ENCODE data around the gene ZNF487. TPM values are rescaled to one million over a fixed set of nuclear protein-coding genes. Genes with fewer than 3 reads are reported as not detected.

ZNF487 gene
- total RNA-seq, 1 donor from 2014 or later, result 2.0 TPM

GRCh38 chr10:43408331-43408709 lies 28.6 kb upstream of the ZNF487 start:
- Histone ChIP-seq H3K4me1 (peaks cover 10% of the 10 kb centered on the region), H3K79me2 (ENCODE audit: low read depth) (peaks cover 53% of the 10 kb centered on the region), H3K9me3 (ENCODE audit: low read depth) (no peaks in the 10 kb centered on the region), H3K36me3 (no peaks in the 10 kb centered on the region), H3K9ac (no peak overlapping the region), H3K27ac (no peak overlapping the region), H3F3A (ENCODE audit: low read depth) (peaks cover 24% of the 10 kb centered on the region), H4K20me1 (ENCODE audit: low read depth) (peaks cover 52% of the 10 kb centered on the region), H3K4me3 (peak overlapping the region; percentile 63), H3K4me2 (peak overlapping the region; percentile 87), H3K27me3 (no peaks in the 10 kb centered on the region), H2AFZ (replicated peaks) (no peak overlapping the region)
- Mint-ChIP-seq H3K27me3 (ENCODE audit: insufficient read depth, low read depth) (no peaks in the 10 kb centered on the region), H3K4me1 (peaks cover 15% of the 10 kb centered on the region), H3K27ac (peak overlapping the region; percentile 96), H3K36me3 (peaks cover 3% of the 10 kb centered on the region), H3K9me3 (peaks cover 6% of the 10 kb centered on the region), H3K4me3 (peak overlapping the region; percentile 98)
- DNase-seq (ENCODE audit: low spot score), result peak; percentile 63
- TF ChIP-seq EZH2 (IDR thresholded peaks at IDR 0.05) (no peak), EZH2phosphoT487 (IDR thresholded peaks at IDR 0.05) (no peak), CTCF (IDR thresholded peaks at IDR 0.05) (no peak)

- peaks cover 10% of the 10 kb centered on the region for H3K4me1 ChIP-seq
- H3K27ac ChIP-seq, result peak within 1 kb of the TSS; percentile 92
- H3K9ac ChIP-seq, result no peak within 1 kb of the TSS
- no peaks in the 10 kb centered on the region for H3K9me3 ChIP-seq (ENCODE audit: low read depth)
- Mint-ChIP-seq H3K27me3 (ENCODE audit: insufficient read depth, low read depth) (no peaks in the 10 kb centered on the region), H3K9me3 (peaks cover 6% of the 10 kb centered on the region), H3K4me3 (peak within 1 kb of the TSS; percentile 98), H3K27ac (peak within 1 kb of the TSS; percentile 99), H3K36me3 (peaks cover 1% of the 10 kb centered on the region), H3K4me1 (peaks cover 13% of the 10 kb centered on the region)
- no peaks in the 10 kb centered on the region for H3K27me3 ChIP-seq
- H3K4me3 ChIP-seq, result peak within 1 kb of the TSS; percentile 63
- peak within 1 kb of the TSS; percentile 77 for H2AFZ ChIP-seq (replicated peaks)
- DNase-seq (ENCODE audit: low spot score), result peak; percentile 97
- H4K20me1 ChIP-seq (ENCODE audit: low read depth), result peaks cover 46% of the 10 kb centered on the region
- peaks cover 48% of the 10 kb centered on the region for H3K79me2 ChIP-seq (ENCODE audit: low read depth)
- peak within 1 kb of the TSS; percentile 87 for H3K4me2 ChIP-seq
- H3K36me3 ChIP-seq, result no peaks in the 10 kb centered on the region
- peaks cover 22% of the 10 kb centered on the region for H3F3A ChIP-seq (ENCODE audit: low read depth)
- TF ChIP-seq EZH2phosphoT487 (IDR thresholded peaks at IDR 0.05) (no peak), EZH2 (IDR thresholded peaks at IDR 0.05) (no peak), CTCF (IDR thresholded peaks at IDR 0.05) (no peak)
These were observed 28.1 kb upstream of the ZNF487 start, which contains the start of gene HNRNPF for GRCh38 chr10:43408710-43409384. Gene HNRNPF (minus strand): TSS chr10:43409186. CDS start chr10:43387884, 21,302 bp downstream.

- Histone ChIP-seq H3K4me2 (peak overlapping the region; percentile 33), H3K27ac (no peak overlapping the region), H3K9ac (no peak overlapping the region), H3K27me3 (no peaks in the 10 kb centered on the region), H3K36me3 (no peaks in the 10 kb centered on the region), H3F3A (ENCODE audit: low read depth) (peaks cover 17% of the 10 kb centered on the region), H2AFZ (replicated peaks) (peak overlapping the region; percentile 77), H3K4me3 (peak overlapping the region; percentile 63), H4K20me1 (ENCODE audit: low read depth) (peaks cover 39% of the 10 kb centered on the region), H3K4me1 (peaks cover 10% of the 10 kb centered on the region), H3K9me3 (ENCODE audit: low read depth) (no peaks in the 10 kb centered on the region), H3K79me2 (ENCODE audit: low read depth) (peaks cover 41% of the 10 kb centered on the region)
- Mint-ChIP-seq H3K9me3 (peaks cover 6% of the 10 kb centered on the region), H3K4me1 (peaks cover 12% of the 10 kb centered on the region), H3K4me3 (peak overlapping the region; percentile 98), H3K36me3 (peaks cover 1% of the 10 kb centered on the region), H3K27ac (peak overlapping the region; percentile 99), H3K27me3 (ENCODE audit: insufficient read depth, low read depth) (no peaks in the 10 kb centered on the region)
- no peak for DNase-seq (ENCODE audit: low spot score)
- TF ChIP-seq EZH2phosphoT487 (IDR thresholded peaks at IDR 0.05) (no peak), CTCF (IDR thresholded peaks at IDR 0.05) (no peak)
These were observed 27.4 kb upstream of the ZNF487 start for GRCh38 chr10:43409385-43410109.

Data from neural progenitor cell (in vitro differentiated cells).